Choroid plexus epithelial cell (primary cell): Measurements from ENCODE around the gene SPPL2B.

Experiments
- DNase-seq: peaks from one replicate; pipeline ENCODE4 v3.0.0-alpha.2; 2010; ENCODE audit warnings: low read depth
- H3K4me3 ChIP-seq: 2 replicates; pipeline ENCODE4 v1.5.1; 2011; ENCODE audit warnings: low read depth, mild to moderate bottlenecking, control low read depth, low read length, moderate library complexity
- CTCF ChIP-seq: conservative IDR thresholded peaks from 2 replicates; pipeline ENCODE4 v1.5.1; 2011; ENCODE audit warnings: low read depth, mild to moderate bottlenecking, control low read depth, inconsistent platforms, low read length, moderate library complexity

The SPPL2B gene

GRCh38 chr19:2358548-2359173 is 30.2 kb downstream of the SPPL2B start:
- TF ChIP-seq CTCF: no peak
- H3K4me3 ChIP-seq: no peak overlapping the region
- no peak for DNase-seq

- no peak for DNase-seq
- no peak for TF ChIP-seq CTCF
- H3K4me3 ChIP-seq: no peak within 1 kb of the TSS
Observed at GRCh38 chr19:2359992-2360685, 31.7 kb downstream of the SPPL2B start, which contains the start of gene TMPRSS9. Gene TMPRSS9, plus strand, starts transcription at chr19:2360265. Its CDS starts 29,521 bp downstream, at chr19:2389786.

GRCh38 chr19:2360833-2361232 is 32.3 kb downstream of the SPPL2B start:
- no peak for DNase-seq

GRCh38 chr19:2361246-2362045 is 33.0 kb downstream of the SPPL2B start:
- no peak for TF ChIP-seq CTCF
- no peak overlapping the region for H3K4me3 ChIP-seq
- no peak for DNase-seq

More at GRCh38 chr19:2360833-2361232, 32.3 kb downstream of the SPPL2B start:
- no peak for TF ChIP-seq CTCF
- H3K4me3 ChIP-seq: no peak overlapping the region

GRCh38 chr19:2362046-2362969 is 33.8 kb downstream of the SPPL2B start:
- H3K4me3 ChIP-seq: no peak overlapping the region
- no peak for DNase-seq
- TF ChIP-seq CTCF: no peak

GRCh38 chr19:2362970-2363300 is 34.5 kb downstream of the SPPL2B start:
- H3K4me3 ChIP-seq: no peak overlapping the region
- DNase-seq: no peak
- TF ChIP-seq CTCF: no peak
